Stomach (tissue), 9 donors: Measurements from ENCODE around the gene CACTIN. TPM values are rescaled to one million over a fixed set of nuclear protein-coding genes. Genes with fewer than 3 reads are reported as not detected.
A peak's percentile ranks its signal among the peaks of the same experiment; 100 is the strongest.

Source experiments
- DNase-seq, 2 donors: peaks; one replicate each; pipeline versions ENCODE4 v3.0.0 to v3.0.0-alpha.2; 2013 to 2019
- H3K27ac ChIP-seq, 5 donors: fragments of 200-600 bp in 4 of 5; sonication (generic) in 4 of 5; one replicate each; pipeline ENCODE4 v1.5.1; 2013 to 2019; ENCODE audit warnings: mild to moderate bottlenecking in 1 of 5, moderate library complexity in 1 of 5
- H3K27me3 ChIP-seq, 3 donors: fragments of 200-600 bp; sonication (generic); one replicate each; pipeline ENCODE4 v1.5.1; 2017 to 2019; ENCODE audit warnings: mixed run types in 1 of 3
- H3K36me3 ChIP-seq, 4 donors: fragments of 200-600 bp; sonication (generic); 1 replicate in 3 of 4; 2 replicates in 1 of 4; pipeline ENCODE4 v1.5.1; 2016 to 2019
- H3K4me1 ChIP-seq, 4 donors: fragments of 200-600 bp; sonication (generic); one replicate each; pipeline ENCODE4 v1.5.1; 2016 to 2019
- H3K4me3 ChIP-seq, 4 donors: fragments of 200-600 bp; sonication (generic) in 3 of 4; one replicate each; pipeline ENCODE4 v1.5.1; 2016 to 2019; ENCODE audit warnings: mild to moderate bottlenecking in 1 of 4
- H3K9me3 ChIP-seq, 4 donors: fragments of 200-600 bp; sonication (generic); one replicate each; pipeline ENCODE4 v1.5.1; 2016 to 2019
- EP300 ChIP-seq: sonication (generic); formaldehyde crosslinking; IDR thresholded peaks from one replicate; pipeline ENCODE4 v1.6.1; 2017; ENCODE audit warnings: antibody characterized with exemption
- POLR2A ChIP-seq, 4 donors: fragments of 450-650 bp; IDR thresholded peaks; one replicate each; pipeline ENCODE4 v1.6.1; 2016; ENCODE audit warnings: antibody characterized with exemption in 4 of 4, control low read depth in 2 of 4, mild to moderate bottlenecking in 1 of 4, moderate library complexity in 1 of 4
- POLR2AphosphoS5 ChIP-seq, 3 donors: sonication (generic); formaldehyde crosslinking; IDR thresholded peaks; one replicate each; pipeline ENCODE4 v1.6.1; 2016; ENCODE audit warnings: antibody characterized with exemption in 3 of 3
- WGBS, 5 donors: extraction: QIAGEN DNeasy Blood & Tissue Kit in 3 of 5; methylation state at CpG; one replicate each; pipeline versions ENCODE4 v1.1.5 to v1.1.7; 2013 to 2018; 5-methylcytosine and 5-hydroxymethylcytosine counted together
- intact Hi-C: fragments of 100-400 bp; cut with DNase I; formaldehyde crosslinking; loops from one replicate; pipeline ENCODE4 v1.15.1; 2023; ENCODE audit warnings: low total_unique reads
- polyA plus RNA-seq, 3 donors: library from polyadenylated mRNA; stranded (reverse); fragments of 200-250 nt; gene quantifications; one replicate each; pipeline ENCODE4 v1.2.3, GENCODE V29; 2013
- total RNA-seq, 5 donors: library from RNA; depleted of rRNA; stranded (reverse); fragments of >200 nt; gene quantifications; one replicate each; pipeline versions ENCODE4 v1.1.0 to v1.2.3, GENCODE V29; 2014 to 2016
- TF ChIP-seq, protein P1 (sequence below), 7 experiments: fragments of 450-650 bp in 4 of 7; fragments of 200-600 bp in 3 of 7; sonication (generic) in 3 of 7; IDR thresholded peaks; one replicate each; pipeline ENCODE4 v1.5.1; 2016 to 2019; ENCODE audit warnings: antibody characterized with exemption in 7 of 7, control low read depth in 2 of 7, mild to moderate bottlenecking in 1 of 7
- donor health status: healthy with polysubstance abuse.
- donor health status: Bipolar disorder and iron deficiency.
- donor health status: healthy.

Gene CACTIN
- total and polyA plus RNA-seq, 8 donors: 9.8 to 180 (median 14.7) TPM

DNA sequence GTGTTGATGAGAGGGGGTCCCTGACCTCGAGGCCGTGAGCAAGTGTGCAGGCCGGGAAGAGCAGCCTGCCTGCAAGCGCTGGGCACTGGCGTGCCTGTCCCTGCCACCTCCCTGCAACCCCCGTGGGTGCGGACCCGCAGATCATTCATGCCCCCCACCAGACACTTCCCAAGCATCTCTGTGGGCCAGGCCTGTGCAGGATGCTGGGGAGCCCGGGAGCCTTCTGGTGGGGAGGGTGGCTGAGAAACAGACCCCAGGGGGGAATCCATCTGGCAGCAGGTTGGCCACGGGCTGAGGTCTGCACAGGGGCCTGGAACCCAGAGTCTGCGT, 18.4 kb upstream of the CACTIN start:
- Histone ChIP-seq H3K4me1 (peaks cover 0 to 18% (median 9%) of the 10 kb centered on the region in 4 donors), H3K9me3 (no peaks in the 10 kb centered on the region), H3K27me3 (no peaks in the 10 kb centered on the region), H3K36me3 (peaks cover 30 to 93% (median 91%) of the 10 kb centered on the region in 4 donors), H3K4me3 (no peak overlapping the region), H3K27ac (no peak overlapping the region)
- WGBS, 5 donors: 70 to 87% (median 81%) methylated on average over 6 to 11 of the region's 11 CpGs
- no peak for TF ChIP-seq POLR2AphosphoS5 (IDR thresholded peaks at IDR 0.05)
- TF ChIP-seq POLR2A (IDR thresholded peaks at IDR 0.05): no peak
- no peak for TF ChIP-seq EP300
- TF ChIP-seq, protein P1, sequence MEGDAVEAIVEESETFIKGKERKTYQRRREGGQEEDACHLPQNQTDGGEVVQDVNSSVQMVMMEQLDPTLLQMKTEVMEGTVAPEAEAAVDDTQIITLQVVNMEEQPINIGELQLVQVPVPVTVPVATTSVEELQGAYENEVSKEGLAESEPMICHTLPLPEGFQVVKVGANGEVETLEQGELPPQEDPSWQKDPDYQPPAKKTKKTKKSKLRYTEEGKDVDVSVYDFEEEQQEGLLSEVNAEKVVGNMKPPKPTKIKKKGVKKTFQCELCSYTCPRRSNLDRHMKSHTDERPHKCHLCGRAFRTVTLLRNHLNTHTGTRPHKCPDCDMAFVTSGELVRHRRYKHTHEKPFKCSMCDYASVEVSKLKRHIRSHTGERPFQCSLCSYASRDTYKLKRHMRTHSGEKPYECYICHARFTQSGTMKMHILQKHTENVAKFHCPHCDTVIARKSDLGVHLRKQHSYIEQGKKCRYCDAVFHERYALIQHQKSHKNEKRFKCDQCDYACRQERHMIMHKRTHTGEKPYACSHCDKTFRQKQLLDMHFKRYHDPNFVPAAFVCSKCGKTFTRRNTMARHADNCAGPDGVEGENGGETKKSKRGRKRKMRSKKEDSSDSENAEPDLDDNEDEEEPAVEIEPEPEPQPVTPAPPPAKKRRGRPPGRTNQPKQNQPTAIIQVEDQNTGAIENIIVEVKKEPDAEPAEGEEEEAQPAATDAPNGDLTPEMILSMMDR (IDR thresholded peaks at IDR 0.05): no peak
- DNase-seq: no peak
- intact Hi-C loops: no loop called here

DNA sequence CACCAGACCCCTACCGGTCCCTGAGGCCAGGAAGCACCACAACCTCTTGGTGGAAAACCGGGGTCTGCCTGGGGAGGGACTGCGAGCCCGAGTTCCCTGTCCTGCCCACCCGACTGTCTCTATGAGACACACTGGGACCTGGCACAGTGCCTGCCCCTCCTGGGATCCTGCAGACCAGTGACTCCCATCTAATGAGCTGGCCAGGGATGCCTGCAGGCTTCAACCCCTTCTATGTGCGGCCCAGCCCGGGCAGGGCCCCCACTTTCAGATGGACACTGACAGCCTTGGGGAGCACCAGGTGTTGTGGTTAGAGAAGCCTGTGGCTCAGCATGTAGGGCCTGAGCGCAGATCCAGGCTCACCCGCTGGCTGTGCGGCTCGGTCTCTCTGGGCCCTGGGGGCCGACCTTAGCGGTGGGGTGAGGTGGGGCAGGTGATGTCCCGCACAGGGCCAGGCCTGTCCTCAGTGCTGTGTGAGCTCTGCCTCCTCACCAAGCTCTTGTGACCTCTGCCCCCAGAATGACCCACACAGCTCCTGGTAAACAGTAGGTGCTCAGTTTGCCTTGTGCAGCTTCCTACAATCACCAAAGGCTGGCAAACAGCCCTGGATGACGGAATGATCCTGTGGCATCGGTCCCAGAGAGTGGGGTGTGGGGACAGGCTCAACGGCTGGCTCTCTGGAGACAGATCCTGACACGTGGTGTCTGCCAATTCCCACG, 17.9 kb upstream of the CACTIN start:
- 56 to 73% (median 64%) methylated on average over 14 to 19 of the region's 19 CpGs for WGBS, 5 donors
- no peak overlapping the region for H3K27ac ChIP-seq
- H3K9me3 ChIP-seq: no peaks in the 10 kb centered on the region
- peaks cover 0 to 18% (median 7%) of the 10 kb centered on the region in 4 donors for H3K4me1 ChIP-seq
- H3K27me3 ChIP-seq: no peaks in the 10 kb centered on the region
- no peak overlapping the region for H3K4me3 ChIP-seq
- intact Hi-C loops: no loop called here
- peaks cover 35 to 94% (median 93%) of the 10 kb centered on the region in 4 donors for H3K36me3 ChIP-seq
- DNase-seq: peak; percentile 46 to 72
- TF ChIP-seq POLR2A (IDR thresholded peaks at IDR 0.05): no peak
- no peak for TF ChIP-seq POLR2AphosphoS5 (IDR thresholded peaks at IDR 0.05)
- TF ChIP-seq, protein P1 (IDR thresholded peaks at IDR 0.05): no peak

DNA sequence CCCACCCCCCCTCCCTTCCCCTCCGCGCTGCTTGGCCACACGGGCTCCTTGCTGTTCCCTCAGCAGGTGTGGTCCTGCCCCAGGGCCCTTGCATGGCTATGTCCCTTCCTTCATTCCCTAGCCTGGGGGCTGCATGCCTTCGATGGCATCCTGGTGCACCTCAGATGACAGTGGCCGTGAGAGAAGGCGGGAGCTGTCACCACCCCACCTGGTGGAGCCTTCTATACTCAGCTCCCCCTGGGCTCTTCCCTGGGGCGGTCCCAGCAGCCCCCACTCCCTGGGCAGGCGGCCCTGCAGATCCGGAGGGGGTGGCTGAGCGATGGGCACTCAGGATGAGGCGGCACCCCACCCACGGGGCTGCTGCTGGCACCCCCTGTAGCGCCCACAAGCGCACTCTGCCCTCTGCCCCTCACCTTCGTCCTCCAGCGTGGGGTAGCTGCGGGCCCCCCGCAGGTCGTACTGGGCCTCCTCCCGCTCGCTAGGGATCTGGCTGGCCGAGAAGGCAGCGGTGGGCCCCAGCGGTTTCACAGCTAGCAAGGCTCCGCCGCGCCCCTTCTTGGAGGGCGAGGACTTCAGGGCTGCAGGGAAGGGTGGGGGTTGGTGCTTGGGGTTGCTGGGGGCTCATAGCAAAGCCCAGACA, 17.2 kb upstream of the CACTIN start:
- Histone ChIP-seq H3K36me3 (peaks cover 38 to 100% (median 99%) of the 10 kb centered on the region in 4 donors), H3K9me3 (no peaks in the 10 kb centered on the region), H3K27ac (no peak overlapping the region), H3K4me3 (no peak overlapping the region), H3K27me3 (no peaks in the 10 kb centered on the region), H3K4me1 (peaks cover 0 to 18% (median 7%) of the 10 kb centered on the region in 4 donors)
- intact Hi-C loops: no loop called here
- TF ChIP-seq EP300 (no peak), POLR2A (IDR thresholded peaks at IDR 0.05) (no peak), POLR2AphosphoS5 (IDR thresholded peaks at IDR 0.05) (no peak)
- TF ChIP-seq, protein P1 (IDR thresholded peaks at IDR 0.05): no peak
- no peak for DNase-seq
- WGBS, 5 donors: 91 to 97% (median 96%) methylated on average over 6 to 28 of the region's 28 CpGs

DNA sequence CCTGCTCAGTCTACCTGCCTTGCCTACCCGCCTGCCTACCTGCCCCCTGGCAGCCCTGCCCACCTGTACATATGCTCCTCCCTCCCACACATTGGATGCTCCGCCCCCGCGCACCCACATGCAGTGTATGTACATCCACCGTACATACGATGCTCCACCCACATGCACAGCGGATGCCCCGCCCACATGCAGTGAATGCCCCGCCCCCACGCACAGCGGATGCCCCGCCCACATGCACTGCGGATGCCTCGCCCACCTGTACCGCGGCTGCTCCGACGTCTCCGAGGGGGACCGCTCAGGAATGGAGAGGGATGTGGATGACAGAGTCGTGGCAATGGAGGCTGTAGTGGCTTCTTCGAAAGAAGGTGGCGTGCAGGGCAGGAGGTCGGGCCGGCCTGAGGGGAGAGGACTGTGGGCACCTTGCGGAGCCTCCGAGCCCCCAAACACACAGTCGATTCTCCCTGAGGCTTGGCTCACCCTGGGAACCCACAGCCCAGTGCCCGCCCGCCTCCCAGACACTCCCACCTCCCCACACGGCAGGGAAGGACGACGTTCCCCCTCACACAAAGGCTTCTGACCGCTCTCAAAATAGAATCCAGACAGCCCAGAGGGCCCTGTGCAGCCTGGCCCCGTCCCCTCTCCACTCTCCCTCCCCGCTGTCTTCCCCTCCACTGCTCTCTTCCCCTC, 16.5 kb upstream of the CACTIN start:
- WGBS, 5 donors: 89 to 94% (median 92%) methylated on average over 35 to 36 of the region's 36 CpGs
- no peak overlapping the region for H3K27ac ChIP-seq
- no peaks in the 10 kb centered on the region for H3K9me3 ChIP-seq
- H3K4me3 ChIP-seq: no peak overlapping the region
- intact Hi-C loops: no loop called here
- TF ChIP-seq EP300 (no peak), POLR2A (IDR thresholded peaks at IDR 0.05) (no peak), POLR2AphosphoS5 (IDR thresholded peaks at IDR 0.05) (no peak)
- TF ChIP-seq, protein P1 (IDR thresholded peaks at IDR 0.05): no peak
- DNase-seq: no peak
- no peaks in the 10 kb centered on the region for H3K27me3 ChIP-seq
- H3K36me3 ChIP-seq: peaks cover 44 to 100% (median 99%) of the 10 kb centered on the region in 4 donors
- peaks cover 0 to 18% (median 7%) of the 10 kb centered on the region in 4 donors for H3K4me1 ChIP-seq
